WTC11 (cell line): ENCODE measurements around the gene WDR26. TPM values are rescaled to one million over a fixed set of nuclear protein-coding genes. Genes with fewer than 3 reads are reported as not detected.

Source experiments
- ATAC-seq: fragments of 200-7000 bp; cut with Tn5 transposase; 2 replicates; pipeline ENCODE4 v1.10.0; 2021; ENCODE audit warnings: mild to moderate bottlenecking, moderate library complexity
- CTCF ChIA-PET: fragments of 300-600 bp; sonication (Branson Sonifier 250); formaldehyde crosslinking; loops from one replicate; lab custom pipeline; 2021; ENCODE audit warnings: antibody characterized with exemption; lab: Charles Lee
- POLR2A ChIA-PET: fragments of 350-600 bp; sonication (Branson Sonifier 250); formaldehyde crosslinking; loops from one replicate; lab custom pipeline; 2021; ENCODE audit warnings: antibody characterized with exemption; lab: Charles Lee
- DNase-seq: peaks from one replicate; pipeline ENCODE4 v3.0.0; 2021; ENCODE audit warnings: low spot score
- H3K27ac Mint-ChIP-seq: 2 replicates; pipeline ENCODE4 v1.8.0; 2021; ENCODE audit warnings: mixed read lengths
- H3K27me3 Mint-ChIP-seq: 2 replicates; pipeline ENCODE4 v1.8.0; 2021; ENCODE audit warnings: low read depth, mild to moderate bottlenecking, moderate library complexity, mixed read lengths
- H3K36me3 Mint-ChIP-seq: 2 replicates; pipeline ENCODE4 v1.8.0; 2021; ENCODE audit warnings: mixed read lengths
- H3K4me1 Mint-ChIP-seq: 2 replicates; pipeline ENCODE4 v1.8.0; 2022; ENCODE audit warnings: mixed read lengths
- H3K4me3 Mint-ChIP-seq: 2 replicates; pipeline ENCODE4 v1.8.0; 2021; ENCODE audit warnings: mild to moderate bottlenecking, moderate library complexity, mixed read lengths
- H3K9me3 Mint-ChIP-seq: 2 replicates; pipeline ENCODE4 v1.8.0; 2021; ENCODE audit warnings: mixed read lengths
- FOXK1 ChIP-seq: sonication (generic); formaldehyde crosslinking; IDR thresholded peaks from 2 replicates; pipeline ENCODE4 v1.8.0; 2022; ENCODE audit warnings: mild to moderate bottlenecking, moderate library complexity, missing genetic modification reagents
- GABPB1 ChIP-seq: sonication (generic); formaldehyde crosslinking; IDR thresholded peaks from 2 replicates; pipeline ENCODE4 v1.8.1; 2023; ENCODE audit warnings: mild to moderate bottlenecking, missing genetic modification reagents
- GRHL2 ChIP-seq: fragments of 250-450 bp; sonication (Bioruptor Pico); IDR thresholded peaks from 2 replicates; pipeline ENCODE4 v1.8.0; 2022; ENCODE audit warnings: mild to moderate bottlenecking, moderate library complexity; ENCODE audit not compliant: insufficient replicate concordance, severe bottlenecking
- JUN ChIP-seq: sonication (generic); formaldehyde crosslinking; IDR thresholded peaks from 2 replicates; pipeline ENCODE4 v1.8.0; 2023; ENCODE audit warnings: mild to moderate bottlenecking, missing genetic modification reagents
- MYBL2 ChIP-seq: sonication (generic); formaldehyde crosslinking; IDR thresholded peaks from 2 replicates; pipeline ENCODE4 v1.8.1; 2023; ENCODE audit warnings: mild to moderate bottlenecking, moderate library complexity, missing genetic modification reagents
- NFYB ChIP-seq: sonication (generic); formaldehyde crosslinking; conservative IDR thresholded peaks from 2 replicates; pipeline ENCODE4 v1.8.0; 2022; ENCODE audit warnings: low read depth, missing genetic modification reagents
- PRRX2 ChIP-seq: fragments of 250-450 bp; sonication (Bioruptor Pico); IDR thresholded peaks from 2 replicates; pipeline ENCODE4 v1.8.0; 2021; ENCODE audit warnings: mild to moderate bottlenecking
- SMAD3 ChIP-seq: sonication (generic); formaldehyde crosslinking; IDR thresholded peaks from 2 replicates; pipeline ENCODE4 v1.8.0; 2022; ENCODE audit warnings: missing genetic modification reagents, mild to moderate bottlenecking, borderline replicate concordance
- SMAD4 ChIP-seq: sonication (generic); formaldehyde crosslinking; IDR thresholded peaks from 2 replicates; pipeline ENCODE4 v1.8.0; 2022; ENCODE audit warnings: mild to moderate bottlenecking, missing genetic modification reagents
- TEAD4 ChIP-seq: sonication (generic); formaldehyde crosslinking; IDR thresholded peaks from 2 replicates; pipeline ENCODE4 v1.8.0; 2022; ENCODE audit warnings: mild to moderate bottlenecking, missing genetic modification reagents
- ZNF317 ChIP-seq: sonication (generic); formaldehyde crosslinking; IDR thresholded peaks from 2 replicates; pipeline ENCODE4 v1.8.1; 2023; ENCODE audit warnings: low read depth, mild to moderate bottlenecking, moderate library complexity, missing genetic modification reagents, borderline replicate concordance
- ZNF423 ChIP-seq: fragments of 250-450 bp; sonication (Bioruptor Pico); IDR thresholded peaks from 2 replicates; pipeline ENCODE4 v2.1.2; 2022; ENCODE audit warnings: mild to moderate bottlenecking, moderate library complexity
- total RNA-seq: library from RNA; stranded (reverse); gene quantifications from 3 replicates; pipeline ENCODE4 v1.2.3, GENCODE V29; 2021
- TF ChIP-seq, protein P1 (sequence below): sonication (generic); formaldehyde crosslinking; IDR thresholded peaks from 2 replicates; pipeline ENCODE4 v1.8.1; 2022; ENCODE audit warnings: mild to moderate bottlenecking, missing genetic modification reagents, moderate library complexity, borderline replicate concordance
- TF ChIP-seq, protein P2 (sequence below): sonication (generic); formaldehyde crosslinking; conservative IDR thresholded peaks from 2 replicates; pipeline ENCODE4 v1.8.1; 2022; ENCODE audit warnings: mild to moderate bottlenecking, missing genetic modification reagents
- TF ChIP-seq, protein P3 (sequence below): sonication (generic); formaldehyde crosslinking; IDR thresholded peaks from 2 replicates; pipeline ENCODE4 v1.8.1; 2022; ENCODE audit warnings: low read depth, mild to moderate bottlenecking, moderate library complexity, missing genetic modification reagents, borderline replicate concordance
- TF ChIP-seq, protein P4 (sequence below): sonication (generic); formaldehyde crosslinking; IDR thresholded peaks from 2 replicates; pipeline ENCODE4 v1.8.0; 2022; ENCODE audit warnings: mild to moderate bottlenecking, missing genetic modification reagents
- TF ChIP-seq, protein P5 (sequence below): sonication (generic); formaldehyde crosslinking; IDR thresholded peaks from 2 replicates; pipeline ENCODE4 v1.8.1; 2023; ENCODE audit warnings: mild to moderate bottlenecking, missing genetic modification reagents, moderate library complexity
- TF ChIP-seq, protein P6 (sequence below): sonication (generic); formaldehyde crosslinking; IDR thresholded peaks from 2 replicates; pipeline ENCODE4 v1.8.1; 2023; ENCODE audit warnings: mild to moderate bottlenecking, missing genetic modification reagents, borderline replicate concordance
- TF ChIP-seq, protein P7 (sequence below): fragments of 250-450 bp; sonication (Bioruptor Pico); IDR thresholded peaks from 2 replicates; pipeline ENCODE4 v1.9.0; 2021; ENCODE audit warnings: mild to moderate bottlenecking

Gene WDR26
- total RNA-seq, 1 experiment from 2014 or later = 66.1 TPM

DNA sequence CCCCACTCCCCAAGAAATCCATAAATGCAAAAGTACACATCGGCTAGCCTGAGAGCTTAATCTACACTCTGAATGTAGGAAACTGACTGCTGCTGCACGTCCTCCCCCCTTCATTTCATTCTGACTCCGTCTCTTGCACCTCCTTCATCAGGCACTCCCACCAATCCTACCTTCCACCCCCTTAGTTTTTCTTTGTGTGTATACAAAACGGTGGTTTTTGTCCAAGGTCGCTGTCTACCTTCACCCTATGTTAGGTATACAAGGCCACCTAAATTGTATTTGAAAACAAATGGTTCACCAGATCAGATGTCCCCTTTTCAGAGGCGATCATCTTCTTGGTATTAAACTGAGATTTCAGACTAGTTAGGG is 1.9 kb downstream of the WDR26 start (continued):
- TF ChIP-seq, protein P1, sequence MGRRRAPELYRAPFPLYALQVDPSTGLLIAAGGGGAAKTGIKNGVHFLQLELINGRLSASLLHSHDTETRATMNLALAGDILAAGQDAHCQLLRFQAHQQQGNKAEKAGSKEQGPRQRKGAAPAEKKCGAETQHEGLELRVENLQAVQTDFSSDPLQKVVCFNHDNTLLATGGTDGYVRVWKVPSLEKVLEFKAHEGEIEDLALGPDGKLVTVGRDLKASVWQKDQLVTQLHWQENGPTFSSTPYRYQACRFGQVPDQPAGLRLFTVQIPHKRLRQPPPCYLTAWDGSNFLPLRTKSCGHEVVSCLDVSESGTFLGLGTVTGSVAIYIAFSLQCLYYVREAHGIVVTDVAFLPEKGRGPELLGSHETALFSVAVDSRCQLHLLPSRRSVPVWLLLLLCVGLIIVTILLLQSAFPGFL (CRISPR knock-in tag) = no peak
- TF ChIP-seq ZNF423 (CRISPR knock-in tag) (no peak), NFYB (CRISPR knock-in tag) (no peak), JUN (CRISPR knock-in tag) (no peak), SMAD3 (CRISPR knock-in tag) (no peak), GABPB1 (CRISPR knock-in tag) (no peak)

DNA sequence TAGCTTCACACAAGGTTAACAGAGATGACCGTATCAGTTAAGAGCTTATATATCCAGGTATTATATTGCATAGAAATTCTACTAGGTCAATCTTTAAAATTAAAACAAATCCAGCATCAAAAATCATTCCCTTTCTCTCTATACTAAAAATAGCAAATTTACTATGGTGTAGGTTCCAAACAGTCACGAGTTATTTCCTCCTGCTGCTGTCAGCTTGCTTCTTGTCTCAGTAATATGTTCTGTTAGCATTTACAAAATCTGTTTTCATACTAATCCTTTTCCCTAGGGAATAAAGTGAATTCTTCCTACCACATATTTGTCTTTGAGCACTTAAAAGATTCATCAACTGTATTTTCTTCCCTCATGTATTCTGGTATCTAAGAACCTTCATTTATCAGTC is 2.5 kb downstream of the WDR26 start:
- no peak for TF ChIP-seq TEAD4
- TF ChIP-seq, protein P2, sequence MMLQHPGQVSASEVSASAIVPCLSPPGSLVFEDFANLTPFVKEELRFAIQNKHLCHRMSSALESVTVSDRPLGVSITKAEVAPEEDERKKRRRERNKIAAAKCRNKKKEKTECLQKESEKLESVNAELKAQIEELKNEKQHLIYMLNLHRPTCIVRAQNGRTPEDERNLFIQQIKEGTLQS (CRISPR knock-in tag) = no peak
- TF ChIP-seq, protein P3, sequence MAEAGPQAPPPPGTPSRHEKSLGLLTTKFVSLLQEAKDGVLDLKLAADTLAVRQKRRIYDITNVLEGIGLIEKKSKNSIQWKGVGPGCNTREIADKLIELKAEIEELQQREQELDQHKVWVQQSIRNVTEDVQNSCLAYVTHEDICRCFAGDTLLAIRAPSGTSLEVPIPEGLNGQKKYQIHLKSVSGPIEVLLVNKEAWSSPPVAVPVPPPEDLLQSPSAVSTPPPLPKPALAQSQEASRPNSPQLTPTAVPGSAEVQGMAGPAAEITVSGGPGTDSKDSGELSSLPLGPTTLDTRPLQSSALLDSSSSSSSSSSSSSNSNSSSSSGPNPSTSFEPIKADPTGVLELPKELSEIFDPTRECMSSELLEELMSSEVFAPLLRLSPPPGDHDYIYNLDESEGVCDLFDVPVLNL (CRISPR knock-in tag) = no peak
- TF ChIP-seq FOXK1 (CRISPR knock-in tag) = no peak
- TF ChIP-seq, protein P4, sequence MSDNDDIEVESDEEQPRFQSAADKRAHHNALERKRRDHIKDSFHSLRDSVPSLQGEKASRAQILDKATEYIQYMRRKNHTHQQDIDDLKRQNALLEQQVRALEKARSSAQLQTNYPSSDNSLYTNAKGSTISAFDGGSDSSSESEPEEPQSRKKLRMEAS (CRISPR knock-in tag) = no peak
- H3K4me1 Mint-ChIP-seq = peaks cover 42% of the 10 kb centered on the region
- H3K9me3 Mint-ChIP-seq = no peaks in the 10 kb centered on the region
- ATAC-seq (no peak), DNase-seq (no peak)
- H3K4me3 Mint-ChIP-seq = peak overlapping the region; percentile 90
- POLR2A ChIA-PET = interaction anchor here (0.7 to 1.0 kb wide), 2 partner anchors 25 to 71 kb away, joined by 3 read pairs; no protein-coding TSS in a partner anchor
- CTCF ChIA-PET = interaction anchor here (1.9 kb wide), 1 partner anchor 25 kb away, joined by 11 read pairs; no protein-coding TSS in a partner anchor
- H3K27me3 Mint-ChIP-seq = no peaks in the 10 kb centered on the region; the same call in 1 of the 2 replicates
- H3K27ac Mint-ChIP-seq = peak overlapping the region; percentile 78
- H3K36me3 Mint-ChIP-seq = peaks cover 36% of the 10 kb centered on the region

DNA sequence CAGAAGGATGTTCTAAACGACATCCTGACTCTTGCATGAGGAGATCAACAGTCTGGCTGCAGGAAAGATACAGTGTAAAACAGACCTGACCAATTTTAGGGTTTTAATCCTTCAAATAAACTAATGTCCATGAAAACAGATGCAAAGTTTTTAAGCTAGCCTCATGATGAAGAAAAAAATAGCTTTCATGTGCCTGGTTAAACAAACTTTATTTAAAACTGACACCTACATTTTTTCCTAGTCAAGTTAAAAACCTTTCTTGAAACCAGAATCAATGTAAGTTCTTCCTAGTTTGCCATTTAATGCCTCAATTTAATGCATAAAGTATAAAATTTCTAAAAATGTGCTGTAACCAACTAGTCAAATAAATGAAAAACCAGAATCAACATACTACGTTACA is 2.9 kb downstream of the WDR26 start:
- peak overlapping the region; percentile 90 for H3K4me3 Mint-ChIP-seq
- no peaks in the 10 kb centered on the region for H3K9me3 Mint-ChIP-seq
- peak overlapping the region; percentile 60 for H3K27ac Mint-ChIP-seq
- peaks cover 39% of the 10 kb centered on the region for H3K4me1 Mint-ChIP-seq
- H3K27me3 Mint-ChIP-seq = no peaks in the 10 kb centered on the region; the same call in 1 of the 2 replicates
- ATAC-seq (no peak), DNase-seq (no peak)
- peaks cover 36% of the 10 kb centered on the region for H3K36me3 Mint-ChIP-seq
- TF ChIP-seq, protein P5, sequence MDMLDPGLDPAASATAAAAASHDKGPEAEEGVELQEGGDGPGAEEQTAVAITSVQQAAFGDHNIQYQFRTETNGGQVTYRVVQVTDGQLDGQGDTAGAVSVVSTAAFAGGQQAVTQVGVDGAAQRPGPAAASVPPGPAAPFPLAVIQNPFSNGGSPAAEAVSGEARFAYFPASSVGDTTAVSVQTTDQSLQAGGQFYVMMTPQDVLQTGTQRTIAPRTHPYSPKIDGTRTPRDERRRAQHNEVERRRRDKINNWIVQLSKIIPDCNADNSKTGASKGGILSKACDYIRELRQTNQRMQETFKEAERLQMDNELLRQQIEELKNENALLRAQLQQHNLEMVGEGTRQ (CRISPR knock-in tag) = no peak
- ChIA-PET CTCF (interaction anchor here (1.5 to 1.9 kb wide), 2 partner anchors 26 to 491 kb away, joined by 6 to 11 read pairs; no protein-coding TSS in a partner anchor), POLR2A (interaction anchor here (0.7 kb wide), 1 partner anchor 26 kb away, joined by 3 read pairs; no protein-coding TSS in a partner anchor)

DNA sequence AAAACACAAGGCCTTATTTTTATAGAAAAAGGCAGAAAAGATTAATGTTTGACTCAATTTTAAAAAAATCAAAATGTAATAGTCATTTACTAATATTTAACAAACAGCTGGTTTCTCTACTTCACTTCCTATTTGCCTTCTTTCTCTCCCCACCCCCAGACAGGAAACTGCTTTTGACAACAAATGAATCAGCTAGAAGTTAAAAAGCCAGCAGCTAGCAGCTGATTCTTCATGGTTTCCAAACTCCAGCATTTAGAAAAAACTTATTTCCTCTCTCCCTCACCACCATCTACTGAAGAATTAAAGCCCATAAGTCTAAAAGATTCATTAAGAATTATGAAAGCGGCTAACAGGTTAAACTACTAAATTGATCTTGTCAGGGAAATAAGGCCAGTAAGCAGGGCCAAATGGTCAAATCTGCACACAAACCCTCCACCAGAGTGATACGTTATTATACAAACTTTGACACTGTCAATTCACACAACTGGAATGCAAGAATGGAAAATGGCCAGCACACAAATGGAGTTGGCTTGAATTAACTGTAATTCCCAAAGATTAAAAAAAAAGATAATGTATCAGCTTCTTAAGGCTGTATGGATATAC is 4.0 kb downstream of the WDR26 start:
- H3K4me3 Mint-ChIP-seq = peak overlapping the region; percentile 41
- TF ChIP-seq ZNF423 (CRISPR knock-in tag) (no peak), PRRX2 (CRISPR knock-in tag) (no peak), SMAD4 (CRISPR knock-in tag) (no peak), ZNF317 (no peak), MYBL2 (CRISPR knock-in tag) (no peak), GRHL2 (no peak)
- TF ChIP-seq, protein P6, sequence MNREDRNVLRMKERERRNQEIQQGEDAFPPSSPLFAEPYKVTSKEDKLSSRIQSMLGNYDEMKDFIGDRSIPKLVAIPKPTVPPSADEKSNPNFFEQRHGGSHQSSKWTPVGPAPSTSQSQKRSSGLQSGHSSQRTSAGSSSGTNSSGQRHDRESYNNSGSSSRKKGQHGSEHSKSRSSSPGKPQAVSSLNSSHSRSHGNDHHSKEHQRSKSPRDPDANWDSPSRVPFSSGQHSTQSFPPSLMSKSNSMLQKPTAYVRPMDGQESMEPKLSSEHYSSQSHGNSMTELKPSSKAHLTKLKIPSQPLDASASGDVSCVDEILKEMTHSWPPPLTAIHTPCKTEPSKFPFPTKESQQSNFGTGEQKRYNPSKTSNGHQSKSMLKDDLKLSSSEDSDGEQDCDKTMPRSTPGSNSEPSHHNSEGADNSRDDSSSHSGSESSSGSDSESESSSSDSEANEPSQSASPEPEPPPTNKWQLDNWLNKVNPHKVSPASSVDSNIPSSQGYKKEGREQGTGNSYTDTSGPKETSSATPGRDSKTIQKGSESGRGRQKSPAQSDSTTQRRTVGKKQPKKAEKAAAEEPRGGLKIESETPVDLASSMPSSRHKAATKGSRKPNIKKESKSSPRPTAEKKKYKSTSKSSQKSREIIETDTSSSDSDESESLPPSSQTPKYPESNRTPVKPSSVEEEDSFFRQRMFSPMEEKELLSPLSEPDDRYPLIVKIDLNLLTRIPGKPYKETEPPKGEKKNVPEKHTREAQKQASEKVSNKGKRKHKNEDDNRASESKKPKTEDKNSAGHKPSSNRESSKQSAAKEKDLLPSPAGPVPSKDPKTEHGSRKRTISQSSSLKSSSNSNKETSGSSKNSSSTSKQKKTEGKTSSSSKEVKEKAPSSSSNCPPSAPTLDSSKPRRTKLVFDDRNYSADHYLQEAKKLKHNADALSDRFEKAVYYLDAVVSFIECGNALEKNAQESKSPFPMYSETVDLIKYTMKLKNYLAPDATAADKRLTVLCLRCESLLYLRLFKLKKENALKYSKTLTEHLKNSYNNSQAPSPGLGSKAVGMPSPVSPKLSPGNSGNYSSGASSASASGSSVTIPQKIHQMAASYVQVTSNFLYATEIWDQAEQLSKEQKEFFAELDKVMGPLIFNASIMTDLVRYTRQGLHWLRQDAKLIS (CRISPR knock-in tag) = no peak
- TF ChIP-seq, protein P3 (CRISPR knock-in tag) = no peak
- TF ChIP-seq, protein P7, sequence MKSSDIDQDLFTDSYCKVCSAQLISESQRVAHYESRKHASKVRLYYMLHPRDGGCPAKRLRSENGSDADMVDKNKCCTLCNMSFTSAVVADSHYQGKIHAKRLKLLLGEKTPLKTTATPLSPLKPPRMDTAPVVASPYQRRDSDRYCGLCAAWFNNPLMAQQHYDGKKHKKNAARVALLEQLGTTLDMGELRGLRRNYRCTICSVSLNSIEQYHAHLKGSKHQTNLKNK (CRISPR knock-in tag) = no peak
- H3K27ac Mint-ChIP-seq = peak overlapping the region; percentile 47; the same call in 1 of the 2 replicates
- CTCF ChIA-PET = interaction anchor here (0.9 to 1.5 kb wide), 2 partner anchors 26 to 492 kb away, joined by 4 to 6 read pairs; no protein-coding TSS in a partner anchor
- peaks cover 34% of the 10 kb centered on the region for H3K4me1 Mint-ChIP-seq
- ATAC-seq (no peak), DNase-seq (no peak)
- H3K9me3 Mint-ChIP-seq = no peaks in the 10 kb centered on the region
- H3K36me3 Mint-ChIP-seq = peaks cover 43% of the 10 kb centered on the region
- no peaks in the 10 kb centered on the region; the same call in 1 of the 2 replicates for H3K27me3 Mint-ChIP-seq
- POLR2A ChIA-PET = interaction anchor here (1.0 kb wide), 1 partner anchor 26 kb away, joined by 3 read pairs; no protein-coding TSS in a partner anchor
